Loucy (cell line): ENCODE measurements around the gene MYH9.

ENCODE experiments used
- EZH2phosphoT487 ChIP-seq: fragments of 200-600 bp; IDR thresholded peaks from 2 replicates; pipeline ENCODE4 v1.6.1; 2018; ENCODE audit warnings: antibody characterized with exemption, mild to moderate bottlenecking, moderate library complexity, borderline replicate concordance
- TF ChIP-seq, protein P1 (sequence below): fragments of 200-600 bp; sonication (generic); conservative IDR thresholded peaks from 2 replicates; pipeline ENCODE4 v1.5.1; 2014; ENCODE audit warnings: mild to moderate bottlenecking, antibody characterized with exemption, low read length

DNA sequence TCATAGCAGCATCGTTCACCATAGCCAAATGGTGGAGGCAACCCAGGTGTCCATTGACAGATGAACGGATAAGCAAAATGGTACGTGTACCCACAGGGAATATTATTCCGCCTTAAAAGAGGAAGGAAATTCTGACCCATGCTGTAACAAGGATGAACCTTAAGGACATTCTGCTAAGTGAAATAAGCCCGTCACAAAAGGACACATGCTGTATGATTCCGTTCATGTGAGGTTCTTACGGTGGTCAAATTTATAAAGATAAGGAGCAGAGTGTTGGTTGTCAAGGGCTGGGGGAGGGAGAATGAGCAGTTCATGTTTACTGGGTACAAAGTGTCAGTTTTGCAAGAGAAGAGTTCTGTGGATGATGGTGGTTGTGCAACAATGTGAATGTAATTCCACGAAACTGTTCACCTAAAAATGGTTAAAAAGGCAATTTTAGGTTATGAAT, 108.5 kb downstream of the MYH9 start:
- TF ChIP-seq, protein P1, sequence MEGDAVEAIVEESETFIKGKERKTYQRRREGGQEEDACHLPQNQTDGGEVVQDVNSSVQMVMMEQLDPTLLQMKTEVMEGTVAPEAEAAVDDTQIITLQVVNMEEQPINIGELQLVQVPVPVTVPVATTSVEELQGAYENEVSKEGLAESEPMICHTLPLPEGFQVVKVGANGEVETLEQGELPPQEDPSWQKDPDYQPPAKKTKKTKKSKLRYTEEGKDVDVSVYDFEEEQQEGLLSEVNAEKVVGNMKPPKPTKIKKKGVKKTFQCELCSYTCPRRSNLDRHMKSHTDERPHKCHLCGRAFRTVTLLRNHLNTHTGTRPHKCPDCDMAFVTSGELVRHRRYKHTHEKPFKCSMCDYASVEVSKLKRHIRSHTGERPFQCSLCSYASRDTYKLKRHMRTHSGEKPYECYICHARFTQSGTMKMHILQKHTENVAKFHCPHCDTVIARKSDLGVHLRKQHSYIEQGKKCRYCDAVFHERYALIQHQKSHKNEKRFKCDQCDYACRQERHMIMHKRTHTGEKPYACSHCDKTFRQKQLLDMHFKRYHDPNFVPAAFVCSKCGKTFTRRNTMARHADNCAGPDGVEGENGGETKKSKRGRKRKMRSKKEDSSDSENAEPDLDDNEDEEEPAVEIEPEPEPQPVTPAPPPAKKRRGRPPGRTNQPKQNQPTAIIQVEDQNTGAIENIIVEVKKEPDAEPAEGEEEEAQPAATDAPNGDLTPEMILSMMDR: no peak
- no peak for TF ChIP-seq EZH2phosphoT487
